GM12878 (cell line): Measurements from ENCODE around the gene APOBEC3H. TPM values are rescaled to one million over a fixed set of nuclear protein-coding genes. Genes with fewer than 3 reads are reported as not detected.

ENCODE experiments used
- ATAC-seq: fragments of 200-7000 bp; cut with Tn5 transposase; 3 replicates; pipeline ENCODE4 v1.9.1; 2020; ENCODE audit warnings: mild to moderate bottlenecking, moderate library complexity
- BruUV-seq: library from RNA; stranded (reverse); fragments of 400-500 nt; replicated peaks from 2 replicates; lab custom pipeline; 2021; lab: Mats Ljungman, UMichigan
- CTCF ChIA-PET: fragments of 300-600 bp; sonication (Branson Sonifier 250); formaldehyde crosslinking; extraction: SDS; loops from one replicate; lab custom pipeline; 2021; ENCODE audit warnings: inconsistent platforms; lab: Yijun Ruan, JAX
- POLR2A ChIA-PET: fragments of 350-600 bp; formaldehyde crosslinking; extraction: SDS; loops from one replicate; lab custom pipeline; 2021; ENCODE audit warnings: inconsistent platforms; lab: Charles Lee
- RAD21 ChIA-PET: fragments of 300-600 bp; sonication (Branson Sonifier 250); formaldehyde crosslinking; loops from one replicate; lab custom pipeline; 2023; ENCODE audit warnings: antibody characterized with exemption; ENCODE audit not compliant: unreplicated experiment; lab: Charles Lee
- SMC1A ChIA-PET: fragments of 300-600 bp; sonication (Branson Sonifier 250); formaldehyde crosslinking; loops from one replicate; lab custom pipeline; 2023; ENCODE audit not compliant: unreplicated experiment, uncharacterized antibody; lab: Charles Lee
- DNase-seq: peaks from one replicate; pipeline ENCODE4 v3.0.0-alpha.2; 2011; ENCODE audit warnings: low read depth, low spot score
- FAIRE-seq: peaks from 3 replicates; lab custom pipeline; 2011; peaks lifted over from hg19 to GRCh38; lab: Jason Lieb, UNC
- H2AFZ ChIP-seq: 2 replicates; pipeline ENCODE4 v1.6.0; 2011; ENCODE audit warnings: low read depth, low read length, control low read depth; ENCODE audit not compliant: control insufficient read depth
- H3K27ac ChIP-seq: 2 replicates; pipeline ENCODE4 v1.5.1; 2011; ENCODE audit warnings: control low read depth; ENCODE audit not compliant: control insufficient read depth, insufficient read depth
- H3K27me3 ChIP-seq, 2 experiments: replicated peaks in 1 of 2; 2 replicates each; pipeline versions ENCODE4 v1.6.0 to v1.6.1; 2011; ENCODE audit warnings: low read length in 1 of 2; ENCODE audit not compliant: control insufficient read depth in 2 of 2, insufficient read depth in 2 of 2
- H3K36me3 ChIP-seq, 2 experiments: 2 replicates each; pipeline ENCODE4 v1.5.1; 2011; ENCODE audit warnings: low read length in 1 of 2; ENCODE audit not compliant: control insufficient read depth in 2 of 2, insufficient read depth in 2 of 2
- H3K4me1 ChIP-seq: 2 replicates; pipeline ENCODE4 v1.6.1; 2011; ENCODE audit warnings: mild to moderate bottlenecking, low read length, moderate library complexity, mixed read lengths; ENCODE audit not compliant: control insufficient read depth, insufficient read depth
- H3K4me2 ChIP-seq: 2 replicates; pipeline ENCODE4 v1.6.0; 2011; ENCODE audit warnings: control low read depth; ENCODE audit not compliant: control insufficient read depth, insufficient read depth
- H3K4me3 ChIP-seq: fragments of 200-600 bp; sonication (generic); 2 replicates; pipeline ENCODE4 v1.5.1; 2016
- H3K79me2 ChIP-seq: 2 replicates; pipeline ENCODE4 v1.6.0; 2011; ENCODE audit warnings: low read length; ENCODE audit not compliant: control insufficient read depth, insufficient read depth
- H3K9ac ChIP-seq: 2 replicates; pipeline ENCODE4 v1.8.0; 2011; ENCODE audit warnings: low read length, control low read depth, mixed read lengths; ENCODE audit not compliant: control insufficient read depth, insufficient read depth
- H3K9me3 ChIP-seq: replicated peaks from 3 replicates; pipeline ENCODE4 v1.5.1; 2011; ENCODE audit warnings: mild to moderate bottlenecking, low read length; ENCODE audit not compliant: control insufficient read depth, insufficient read depth
- H4K20me1 ChIP-seq: 2 replicates; pipeline ENCODE4 v1.6.0; 2011; ENCODE audit not compliant: control insufficient read depth, insufficient read depth
- ASH2L ChIP-seq: fragments of 300-600, 200-600 bp; sonication (generic); IDR thresholded peaks from 2 replicates; pipeline ENCODE4 v1.6.1; 2017; ENCODE audit warnings: low read depth, mild to moderate bottlenecking, borderline replicate concordance
- CBFB ChIP-seq: IDR thresholded peaks from 2 replicates; pipeline ENCODE4 v1.6.1; 2016; ENCODE audit warnings: antibody characterized with exemption, low read depth
- CBX3 ChIP-seq: fragments of 200-600 bp; sonication (generic); IDR thresholded peaks from 2 replicates; pipeline ENCODE4 v1.6.1; 2016; ENCODE audit warnings: low read depth, borderline replicate concordance
- FOXK2 ChIP-seq: fragments of 450-650 bp; IDR thresholded peaks from 2 replicates; pipeline ENCODE4 v1.6.1; 2017; ENCODE audit warnings: mild to moderate bottlenecking, moderate library complexity
- JUND ChIP-seq: IDR thresholded peaks from 2 replicates; pipeline ENCODE4 v1.6.1; 2012; ENCODE audit warnings: low read depth, mild to moderate bottlenecking, low read length, improper control_type of control experiment, moderate library complexity
- POU2F2 ChIP-seq: IDR thresholded peaks from 3 replicates; pipeline ENCODE4 v1.6.1; 2011; ENCODE audit warnings: low read depth, mild to moderate bottlenecking, low read length, borderline replicate concordance
- SMAD1 ChIP-seq: fragments of 450-650 bp; IDR thresholded peaks from 2 replicates; pipeline ENCODE4 v1.6.1; 2018; ENCODE audit warnings: mild to moderate bottlenecking, low read depth; ENCODE audit not compliant: partially characterized antibody
- SP1 ChIP-seq: IDR thresholded peaks from one replicate; pipeline ENCODE4 v1.6.1; 2011; ENCODE audit warnings: low read depth, low read length
- SUPT20H ChIP-seq: IDR thresholded peaks from 2 replicates; pipeline ENCODE4 v1.6.1; 2011; ENCODE audit warnings: low read depth, mild to moderate bottlenecking, low read length, moderate library complexity, borderline replicate concordance; ENCODE audit not compliant: control insufficient read depth
- SUZ12 ChIP-seq: fragments of 200-600 bp; sonication (generic); IDR thresholded peaks from one replicate; pipeline ENCODE4 v1.6.1; 2018; ENCODE audit warnings: antibody characterized with exemption, mild to moderate bottlenecking; ENCODE audit not compliant: unreplicated experiment
- TAF1 ChIP-seq: IDR thresholded peaks from 2 replicates; pipeline ENCODE4 v1.6.1; 2011; ENCODE audit warnings: mild to moderate bottlenecking, low read depth, low read length, borderline replicate concordance
- ZNF24 ChIP-seq: fragments of 450-650 bp; IDR thresholded peaks from 2 replicates; pipeline ENCODE4 v1.6.1; 2017; ENCODE audit warnings: antibody characterized with exemption, mild to moderate bottlenecking
- WGBS: methylation state at CpG from one replicate; pipeline ENCODE4 v1.1.6; 2016; ENCODE audit warnings: low lambda C conversion rate; ENCODE audit not compliant: insufficient replicate concordance, insufficient coverage; ENCODE audit errors: missing lambda C conversion rate; 5-methylcytosine and 5-hydroxymethylcytosine counted together
- in situ Hi-C: fragments of 300-500 bp; cut with MboI; formaldehyde crosslinking; loops from 9 replicates; pipeline ENCODE4 v1.14.3; 2018; ENCODE audit warnings: mixed read lengths
- intact Hi-C: fragments of 100-400 bp; cut with micrococcal nuclease; formaldehyde crosslinking; loops from one replicate; pipeline ENCODE4 v1.14.2; 2022; ENCODE audit not compliant: unreplicated experiment
- polyA plus RNA-seq, 11 experiments: library from polyadenylated mRNA; depleted of rRNA in 4 of 11; unstranded in 6 of 11; stranded (reverse) in 5 of 11; fragments of >200 nt; fragmentation: Nextera tagmentation in 4 of 11; fragmentation: Illumina TruSeq in 1 of 11; extraction: Ambion mirVana in 4 of 11; extraction: Trizol in 1 of 11; gene quantifications; 1 replicate in 1 of 11; 2 replicates in 10 of 11; pipeline versions ENCODE4 v1.2.1 to v1.2.3, GENCODE V29; 2011 to 2016; ENCODE audit warnings: inconsistent platforms in 2 of 11, missing spikeins in 2 of 11, low read depth in 1 of 11
- total RNA-seq, 4 experiments: library from RNA; depleted of rRNA in 3 of 4; stranded (reverse); fragments of >200 nt in 3 of 4; fragmentation: Illumina TruSeq in 1 of 4; extraction: Trizol in 1 of 4; gene quantifications; 2 replicates each; pipeline versions ENCODE4 v1.2.1 to v1.2.3, GENCODE V29; 2013 to 2021
- TF ChIP-seq, protein P1 (sequence below): IDR thresholded peaks from 2 replicates; pipeline ENCODE4 v1.6.1; 2012; ENCODE audit warnings: low read depth, low read length, improper control_type of control experiment
- TF ChIP-seq, protein P2 (sequence below): fragments of 450-650 bp; IDR thresholded peaks from 2 replicates; pipeline ENCODE4 v1.6.1; 2017; ENCODE audit warnings: mild to moderate bottlenecking, moderate library complexity
- TF ChIP-seq, protein P3 (sequence below): fragments of 450-650 bp; formaldehyde crosslinking; IDR thresholded peaks from 2 replicates; pipeline ENCODE4 v1.5.0; 2022; ENCODE audit warnings: mild to moderate bottlenecking, missing genetic modification characterization

The APOBEC3H gene
- total and polyA plus RNA-seq, 10 of the 15 experiments (the other 5 are each of a cell fraction or from before 2014, with no cell fraction given) = 7.5 to 23.0 (median 14.8) TPM

DNA sequence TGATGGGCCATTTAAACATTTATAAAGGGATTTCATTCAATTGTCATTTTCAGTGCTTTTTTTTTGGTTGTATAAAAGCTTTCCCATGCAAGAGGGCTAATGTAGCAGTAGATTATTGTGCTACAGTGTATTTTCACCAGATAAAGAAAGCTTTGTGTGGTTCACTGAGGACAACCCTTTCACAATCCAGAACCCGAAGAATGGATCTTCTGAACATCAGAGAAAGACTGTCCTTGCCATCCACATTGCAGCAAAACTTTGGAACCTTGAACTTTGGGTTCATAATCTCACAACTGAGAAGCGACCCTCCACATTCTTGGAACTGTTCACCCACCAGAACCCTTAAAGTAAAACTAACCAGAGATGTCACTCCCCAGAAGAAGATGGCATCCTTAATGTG lies 9.3 kb downstream of the APOBEC3H start:
- Histone ChIP-seq H3K36me3 (no peaks in the 10 kb centered on the region), H3K9ac (no peak overlapping the region), H3K4me3 (no peak overlapping the region), H4K20me1 (no peaks in the 10 kb centered on the region), H3K27me3 (no peaks in the 10 kb centered on the region), H3K4me1 (peaks cover 2% of the 10 kb centered on the region; the same call in 1 of the 2 replicates), H3K9me3 (no peaks in the 10 kb centered on the region), H2AFZ (no peak overlapping the region), H3K27ac (no peak overlapping the region), H3K4me2 (no peak overlapping the region), H3K79me2 (no peaks in the 10 kb centered on the region)
- POLR2A ChIA-PET = no interaction called here
- ATAC-seq (no peak), FAIRE-seq (no peak), DNase-seq (no peak)
- CTCF ChIA-PET = no interaction called here
- no TSS peak for BruUV-seq
- in situ Hi-C loops (no loop called here), intact Hi-C loops (no loop called here)
- RAD21 ChIA-PET = no interaction called here
- SMC1A ChIA-PET = interaction anchor here (0.6 kb wide), 1 partner anchor 807 kb away, joined by 3 read pairs; no protein-coding TSS in a partner anchor
- WGBS = 46% methylated on average over 2 of the region's 2 CpGs
- TF ChIP-seq CBFB = no peak
- no peak for TF ChIP-seq SP1
- no peak for TF ChIP-seq TAF1
- TF ChIP-seq, protein P1, sequence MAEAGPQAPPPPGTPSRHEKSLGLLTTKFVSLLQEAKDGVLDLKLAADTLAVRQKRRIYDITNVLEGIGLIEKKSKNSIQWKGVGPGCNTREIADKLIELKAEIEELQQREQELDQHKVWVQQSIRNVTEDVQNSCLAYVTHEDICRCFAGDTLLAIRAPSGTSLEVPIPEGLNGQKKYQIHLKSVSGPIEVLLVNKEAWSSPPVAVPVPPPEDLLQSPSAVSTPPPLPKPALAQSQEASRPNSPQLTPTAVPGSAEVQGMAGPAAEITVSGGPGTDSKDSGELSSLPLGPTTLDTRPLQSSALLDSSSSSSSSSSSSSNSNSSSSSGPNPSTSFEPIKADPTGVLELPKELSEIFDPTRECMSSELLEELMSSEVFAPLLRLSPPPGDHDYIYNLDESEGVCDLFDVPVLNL = no peak
- no peak for TF ChIP-seq SMAD1
- TF ChIP-seq CBX3 = no peak
- TF ChIP-seq FOXK2 = no peak
- TF ChIP-seq, protein P2, sequence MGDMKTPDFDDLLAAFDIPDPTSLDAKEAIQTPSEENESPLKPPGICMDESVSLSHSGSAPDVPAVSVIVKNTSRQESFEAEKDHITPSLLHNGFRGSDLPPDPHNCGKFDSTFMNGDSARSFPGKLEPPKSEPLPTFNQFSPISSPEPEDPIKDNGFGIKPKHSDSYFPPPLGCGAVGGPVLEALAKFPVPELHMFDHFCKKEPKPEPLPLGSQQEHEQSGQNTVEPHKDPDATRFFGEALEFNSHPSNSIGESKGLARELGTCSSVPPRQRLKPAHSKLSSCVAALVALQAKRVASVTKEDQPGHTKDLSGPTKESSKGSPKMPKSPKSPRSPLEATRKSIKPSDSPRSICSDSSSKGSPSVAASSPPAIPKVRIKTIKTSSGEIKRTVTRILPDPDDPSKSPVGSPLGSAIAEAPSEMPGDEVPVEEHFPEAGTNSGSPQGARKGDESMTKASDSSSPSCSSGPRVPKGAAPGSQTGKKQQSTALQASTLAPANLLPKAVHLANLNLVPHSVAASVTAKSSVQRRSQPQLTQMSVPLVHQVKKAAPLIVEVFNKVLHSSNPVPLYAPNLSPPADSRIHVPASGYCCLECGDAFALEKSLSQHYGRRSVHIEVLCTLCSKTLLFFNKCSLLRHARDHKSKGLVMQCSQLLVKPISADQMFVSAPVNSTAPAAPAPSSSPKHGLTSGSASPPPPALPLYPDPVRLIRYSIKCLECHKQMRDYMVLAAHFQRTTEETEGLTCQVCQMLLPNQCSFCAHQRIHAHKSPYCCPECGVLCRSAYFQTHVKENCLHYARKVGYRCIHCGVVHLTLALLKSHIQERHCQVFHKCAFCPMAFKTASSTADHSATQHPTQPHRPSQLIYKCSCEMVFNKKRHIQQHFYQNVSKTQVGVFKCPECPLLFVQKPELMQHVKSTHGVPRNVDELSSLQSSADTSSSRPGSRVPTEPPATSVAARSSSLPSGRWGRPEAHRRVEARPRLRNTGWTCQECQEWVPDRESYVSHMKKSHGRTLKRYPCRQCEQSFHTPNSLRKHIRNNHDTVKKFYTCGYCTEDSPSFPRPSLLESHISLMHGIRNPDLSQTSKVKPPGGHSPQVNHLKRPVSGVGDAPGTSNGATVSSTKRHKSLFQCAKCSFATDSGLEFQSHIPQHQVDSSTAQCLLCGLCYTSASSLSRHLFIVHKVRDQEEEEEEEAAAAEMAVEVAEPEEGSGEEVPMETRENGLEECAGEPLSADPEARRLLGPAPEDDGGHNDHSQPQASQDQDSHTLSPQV = no peak
- TF ChIP-seq, protein P3, sequence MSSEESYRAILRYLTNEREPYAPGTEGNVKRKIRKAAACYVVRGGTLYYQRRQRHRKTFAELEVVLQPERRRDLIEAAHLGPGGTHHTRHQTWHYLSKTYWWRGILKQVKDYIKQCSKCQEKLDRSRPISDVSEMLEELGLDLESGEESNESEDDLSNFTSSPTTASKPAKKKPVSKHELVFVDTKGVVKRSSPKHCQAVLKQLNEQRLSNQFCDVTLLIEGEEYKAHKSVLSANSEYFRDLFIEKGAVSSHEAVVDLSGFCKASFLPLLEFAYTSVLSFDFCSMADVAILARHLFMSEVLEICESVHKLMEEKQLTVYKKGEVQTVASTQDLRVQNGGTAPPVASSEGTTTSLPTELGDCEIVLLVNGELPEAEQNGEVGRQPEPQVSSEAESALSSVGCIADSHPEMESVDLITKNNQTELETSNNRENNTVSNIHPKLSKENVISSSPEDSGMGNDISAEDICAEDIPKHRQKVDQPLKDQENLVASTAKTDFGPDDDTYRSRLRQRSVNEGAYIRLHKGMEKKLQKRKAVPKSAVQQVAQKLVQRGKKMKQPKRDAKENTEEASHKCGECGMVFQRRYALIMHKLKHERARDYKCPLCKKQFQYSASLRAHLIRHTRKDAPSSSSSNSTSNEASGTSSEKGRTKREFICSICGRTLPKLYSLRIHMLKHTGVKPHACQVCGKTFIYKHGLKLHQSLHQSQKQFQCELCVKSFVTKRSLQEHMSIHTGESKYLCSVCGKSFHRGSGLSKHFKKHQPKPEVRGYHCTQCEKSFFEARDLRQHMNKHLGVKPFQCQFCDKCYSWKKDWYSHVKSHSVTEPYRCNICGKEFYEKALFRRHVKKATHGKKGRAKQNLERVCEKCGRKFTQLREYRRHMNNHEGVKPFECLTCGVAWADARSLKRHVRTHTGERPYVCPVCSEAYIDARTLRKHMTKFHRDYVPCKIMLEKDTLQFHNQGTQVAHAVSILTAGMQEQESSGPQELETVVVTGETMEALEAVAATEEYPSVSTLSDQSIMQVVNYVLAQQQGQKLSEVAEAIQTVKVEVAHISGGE (CRISPR knock-in tag) = no peak
- no peak for TF ChIP-seq ZNF24
- TF ChIP-seq SUZ12 = no peak
- no peak for TF ChIP-seq JUND
- TF ChIP-seq POU2F2 = no peak
- TF ChIP-seq ASH2L = no peak
- no peak for TF ChIP-seq SUPT20H
